ENCODE data around the gene RACGAP1. TPM values are rescaled to one million over a fixed set of nuclear protein-coding genes. Genes with fewer than 3 reads are reported as not detected.

Gene RACGAP1
- total RNA-seq, 1 donor from 2014 or later: 18.8 TPM

DNA sequence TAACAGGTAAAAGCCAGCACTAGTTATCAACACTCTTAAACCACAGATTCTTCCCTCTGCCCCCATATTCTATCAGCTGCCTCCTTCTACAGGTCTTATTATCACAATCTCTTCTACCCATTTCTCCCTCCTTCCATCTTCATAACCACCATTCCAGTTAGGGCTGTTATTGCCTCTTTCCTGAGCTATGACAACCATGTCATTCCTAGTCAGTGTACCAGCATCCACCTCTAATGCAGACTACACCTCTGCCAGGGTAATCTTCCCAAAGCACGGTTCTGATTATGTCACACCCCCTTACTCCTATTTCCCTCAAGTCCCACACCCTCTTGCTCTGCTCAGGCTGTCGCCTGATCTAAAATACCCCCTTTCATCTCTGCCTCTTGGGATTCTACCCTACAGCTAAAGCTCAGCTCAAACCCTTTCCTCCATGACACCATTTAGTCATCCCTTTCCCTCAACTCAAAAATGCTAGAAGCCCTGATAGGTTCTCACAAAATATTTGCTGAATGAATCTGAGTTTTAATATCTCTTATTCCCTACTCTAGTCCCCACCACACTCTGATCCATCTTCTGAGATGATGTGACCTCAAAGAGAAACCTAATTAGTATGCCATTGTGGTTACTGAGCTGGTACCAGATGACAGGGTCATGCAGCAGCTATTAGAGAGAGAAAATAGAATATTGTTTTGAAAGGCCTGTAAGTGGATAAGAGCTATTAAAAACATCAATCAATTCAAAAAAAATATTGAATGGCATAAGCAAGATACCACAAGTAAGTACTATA is 11.7 kb downstream of the RACGAP1 start:
- H3K27me3 Mint-ChIP-seq (ENCODE audit: low read depth, unreplicated experiment): no peaks in the 10 kb centered on the region

DNA sequence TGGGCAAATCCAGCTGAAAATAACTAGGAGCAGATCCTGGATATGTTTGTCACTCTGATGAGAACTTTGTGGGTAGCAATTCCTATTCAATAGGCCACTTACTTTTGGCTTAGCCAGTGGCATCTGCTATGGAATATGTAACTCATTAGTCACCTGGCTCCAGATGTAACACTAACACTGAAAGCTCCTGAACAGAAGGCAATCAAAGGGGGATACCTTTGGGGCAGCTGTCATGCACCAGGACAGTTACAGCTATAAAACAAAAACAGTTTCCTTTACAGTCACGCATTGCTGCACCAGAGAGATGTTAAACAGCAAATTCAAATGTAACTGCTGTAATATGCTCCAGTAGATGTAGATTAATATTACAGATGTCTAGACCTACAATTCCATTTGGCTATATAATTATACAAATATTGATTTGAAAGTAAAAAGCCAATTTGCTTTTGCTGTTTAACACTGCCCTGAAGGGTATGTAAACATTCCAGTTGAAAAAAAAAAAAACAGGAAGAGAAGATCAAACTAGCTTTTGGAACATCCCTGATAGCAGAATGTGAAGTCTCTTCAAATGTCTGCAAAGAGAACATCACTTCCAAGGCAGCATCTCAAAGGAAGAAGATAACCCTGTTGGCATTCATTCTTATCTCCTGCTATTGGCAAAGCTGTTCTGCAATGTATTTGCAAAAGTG is 18.4 kb downstream of the RACGAP1 start:
- H3K9ac ChIP-seq (ENCODE audit: low read length): no peak overlapping the region
- Mint-ChIP-seq H3K27ac (ENCODE audit: unreplicated experiment) (no peak overlapping the region), H3K4me1 (ENCODE audit: low read depth, unreplicated experiment) (no peaks in the 10 kb centered on the region), H3K9me3 (ENCODE audit: unreplicated experiment) (no peaks in the 10 kb centered on the region), H3K27me3 (ENCODE audit: low read depth, unreplicated experiment) (no peaks in the 10 kb centered on the region), H3K4me3 (ENCODE audit: unreplicated experiment) (no peak overlapping the region), H3K36me3 (ENCODE audit: low read depth, unreplicated experiment) (no peaks in the 10 kb centered on the region)
- H3K27ac ChIP-seq (ENCODE audit: low read depth, low read length): no peak overlapping the region
- H3K9me3 ChIP-seq (ENCODE audit: insufficient read depth, low read depth, low read length): no peaks in the 10 kb centered on the region
- no peaks in the 10 kb centered on the region for H3K27me3 ChIP-seq (ENCODE audit: insufficient read depth, low read length)
- DNase-seq (ENCODE audit: low read depth) (peak; percentile 66), FAIRE-seq (no peak)
- H3K79me2 ChIP-seq (ENCODE audit: insufficient read depth, low read length): peaks cover 54% of the 10 kb centered on the region
- no peaks in the 10 kb centered on the region for H4K20me1 ChIP-seq (ENCODE audit: insufficient read depth, low read length)
- peaks cover 7% of the 10 kb centered on the region for H3K4me1 ChIP-seq (ENCODE audit: insufficient read depth, low read length)
- H3K4me3 ChIP-seq (ENCODE audit: insufficient read depth, low read depth, low read length): no peak overlapping the region
- no peak for TF ChIP-seq EZH2 (IDR thresholded peaks at IDR 0.05; ENCODE audit: insufficient read depth, low read length)
- TF ChIP-seq, protein P1, sequence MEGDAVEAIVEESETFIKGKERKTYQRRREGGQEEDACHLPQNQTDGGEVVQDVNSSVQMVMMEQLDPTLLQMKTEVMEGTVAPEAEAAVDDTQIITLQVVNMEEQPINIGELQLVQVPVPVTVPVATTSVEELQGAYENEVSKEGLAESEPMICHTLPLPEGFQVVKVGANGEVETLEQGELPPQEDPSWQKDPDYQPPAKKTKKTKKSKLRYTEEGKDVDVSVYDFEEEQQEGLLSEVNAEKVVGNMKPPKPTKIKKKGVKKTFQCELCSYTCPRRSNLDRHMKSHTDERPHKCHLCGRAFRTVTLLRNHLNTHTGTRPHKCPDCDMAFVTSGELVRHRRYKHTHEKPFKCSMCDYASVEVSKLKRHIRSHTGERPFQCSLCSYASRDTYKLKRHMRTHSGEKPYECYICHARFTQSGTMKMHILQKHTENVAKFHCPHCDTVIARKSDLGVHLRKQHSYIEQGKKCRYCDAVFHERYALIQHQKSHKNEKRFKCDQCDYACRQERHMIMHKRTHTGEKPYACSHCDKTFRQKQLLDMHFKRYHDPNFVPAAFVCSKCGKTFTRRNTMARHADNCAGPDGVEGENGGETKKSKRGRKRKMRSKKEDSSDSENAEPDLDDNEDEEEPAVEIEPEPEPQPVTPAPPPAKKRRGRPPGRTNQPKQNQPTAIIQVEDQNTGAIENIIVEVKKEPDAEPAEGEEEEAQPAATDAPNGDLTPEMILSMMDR (IDR thresholded peaks at IDR 0.05; ENCODE audit: insufficient read depth, low read depth, low read length): no peak
- peak overlapping the region; percentile 10 for H3K4me2 ChIP-seq (ENCODE audit: low read length)
- no peak overlapping the region for H2AFZ ChIP-seq (ENCODE audit: low read depth, low read length)
- H3K36me3 ChIP-seq (ENCODE audit: insufficient read depth, low read length): peaks cover 5% of the 10 kb centered on the region

More for the DNA sequence above, 11.7 kb downstream of the RACGAP1 start:
- Histone ChIP-seq H3K79me2 (ENCODE audit: insufficient read depth, low read length) (peaks cover 76% of the 10 kb centered on the region), H3K4me3 (ENCODE audit: insufficient read depth, low read depth, low read length) (no peak overlapping the region), H3K9ac (ENCODE audit: low read length) (no peak overlapping the region), H2AFZ (ENCODE audit: low read depth, low read length) (no peak overlapping the region), H3K4me1 (ENCODE audit: insufficient read depth, low read length) (peaks cover 6% of the 10 kb centered on the region), H3K27me3 (ENCODE audit: insufficient read depth, low read length) (no peaks in the 10 kb centered on the region), H3K27ac (ENCODE audit: low read depth, low read length) (no peak overlapping the region), H3K9me3 (ENCODE audit: insufficient read depth, low read depth, low read length) (no peaks in the 10 kb centered on the region), H4K20me1 (ENCODE audit: insufficient read depth, low read length) (peaks cover 6% of the 10 kb centered on the region), H3K4me2 (ENCODE audit: low read length) (no peak overlapping the region), H3K36me3 (ENCODE audit: insufficient read depth, low read length) (peaks cover 3% of the 10 kb centered on the region)
- DNase-seq (ENCODE audit: low read depth): peak; percentile 36
- TF ChIP-seq, protein P1 (IDR thresholded peaks at IDR 0.05; ENCODE audit: insufficient read depth, low read depth, low read length): no peak
- TF ChIP-seq EZH2 (IDR thresholded peaks at IDR 0.05; ENCODE audit: insufficient read depth, low read length): no peak
- FAIRE-seq: no peak
- Mint-ChIP-seq H3K4me1 (ENCODE audit: low read depth, unreplicated experiment) (peaks cover 5% of the 10 kb centered on the region), H3K27ac (ENCODE audit: unreplicated experiment) (no peak overlapping the region), H3K36me3 (ENCODE audit: low read depth, unreplicated experiment) (no peaks in the 10 kb centered on the region), H3K9me3 (ENCODE audit: unreplicated experiment) (no peaks in the 10 kb centered on the region), H3K4me3 (ENCODE audit: unreplicated experiment) (no peak overlapping the region)

Measured in astrocyte (in vitro differentiated cells and primary cell).